Upper lobe of right lung (tissue), 1 donor: ENCODE results near the gene ZNF70. TPM values are rescaled to one million over a fixed set of nuclear protein-coding genes. Genes with fewer than 3 reads are reported as not detected.
A peak's percentile ranks its signal among the peaks of the same experiment; 100 is the strongest.

Experiments
- ATAC-seq: fragments of 200-7000 bp; cut with Tn5 transposase; one replicate; pipeline ENCODE4 v1.9.1; 2020; ENCODE audit warnings: mild to moderate bottlenecking, moderate library complexity
- DNase-seq: peaks from one replicate; pipeline ENCODE4 v3.0.0-alpha.2; 2020
- H3K27ac ChIP-seq: fragments of 200-600 bp; one replicate; pipeline ENCODE4 v1.8.0; 2022
- H3K27me3 ChIP-seq: fragments of 200-600 bp; one replicate; pipeline ENCODE4 v1.8.0; 2022; ENCODE audit warnings: mild to moderate bottlenecking
- H3K36me3 ChIP-seq: fragments of 200-600 bp; one replicate; pipeline ENCODE4 v1.8.0; 2022
- H3K4me1 ChIP-seq: fragments of 200-600 bp; one replicate; pipeline ENCODE4 v1.8.0; 2022
- H3K4me3 ChIP-seq: fragments of 200-600 bp; one replicate; pipeline ENCODE4 v1.8.0; 2022; ENCODE audit warnings: mild to moderate bottlenecking
- H3K9me3 ChIP-seq: fragments of 200-600 bp; one replicate; pipeline ENCODE4 v1.8.0; 2022
- CTCF ChIP-seq: fragments of 200-600 bp; IDR thresholded peaks from one replicate; pipeline ENCODE4 v1.8.0; 2022; ENCODE audit warnings: antibody characterized with exemption
- intact Hi-C: fragments of 100-400 bp; cut with DNase I; formaldehyde crosslinking; loops from one replicate; pipeline ENCODE4 v1.11.0; 2022
- total RNA-seq: library from RNA; stranded (reverse); fragmentation: NEBNext Ultra II Directional; extraction: Animal tissue kit (Norgen Biotek cat#: 25700); gene quantifications from one replicate; pipeline ENCODE4 v1.2.1, GENCODE V29; 2021
- donor health status: DM: no; HTN: yes; CAD: no; lungs with severe emphysema.

The ZNF70 gene
- total RNA-seq, 1 donor from 2014 or later = 6.1 TPM

GRCh38 chr22:23718371-23719165 lies 32.3 kb downstream of the ZNF70 start:
- no peak for TF ChIP-seq CTCF
- peaks cover 12% of the 10 kb centered on the region for H3K4me1 ChIP-seq
- H3K4me3 ChIP-seq = no peak overlapping the region
- ATAC-seq (no peak), DNase-seq (no peak)
- H3K27me3 ChIP-seq = no peaks in the 10 kb centered on the region
- H3K36me3 ChIP-seq = peaks cover 4% of the 10 kb centered on the region
- no peak overlapping the region for H3K27ac ChIP-seq
- intact Hi-C loops = no loop called here
- H3K9me3 ChIP-seq = no peaks in the 10 kb centered on the region

DNA sequence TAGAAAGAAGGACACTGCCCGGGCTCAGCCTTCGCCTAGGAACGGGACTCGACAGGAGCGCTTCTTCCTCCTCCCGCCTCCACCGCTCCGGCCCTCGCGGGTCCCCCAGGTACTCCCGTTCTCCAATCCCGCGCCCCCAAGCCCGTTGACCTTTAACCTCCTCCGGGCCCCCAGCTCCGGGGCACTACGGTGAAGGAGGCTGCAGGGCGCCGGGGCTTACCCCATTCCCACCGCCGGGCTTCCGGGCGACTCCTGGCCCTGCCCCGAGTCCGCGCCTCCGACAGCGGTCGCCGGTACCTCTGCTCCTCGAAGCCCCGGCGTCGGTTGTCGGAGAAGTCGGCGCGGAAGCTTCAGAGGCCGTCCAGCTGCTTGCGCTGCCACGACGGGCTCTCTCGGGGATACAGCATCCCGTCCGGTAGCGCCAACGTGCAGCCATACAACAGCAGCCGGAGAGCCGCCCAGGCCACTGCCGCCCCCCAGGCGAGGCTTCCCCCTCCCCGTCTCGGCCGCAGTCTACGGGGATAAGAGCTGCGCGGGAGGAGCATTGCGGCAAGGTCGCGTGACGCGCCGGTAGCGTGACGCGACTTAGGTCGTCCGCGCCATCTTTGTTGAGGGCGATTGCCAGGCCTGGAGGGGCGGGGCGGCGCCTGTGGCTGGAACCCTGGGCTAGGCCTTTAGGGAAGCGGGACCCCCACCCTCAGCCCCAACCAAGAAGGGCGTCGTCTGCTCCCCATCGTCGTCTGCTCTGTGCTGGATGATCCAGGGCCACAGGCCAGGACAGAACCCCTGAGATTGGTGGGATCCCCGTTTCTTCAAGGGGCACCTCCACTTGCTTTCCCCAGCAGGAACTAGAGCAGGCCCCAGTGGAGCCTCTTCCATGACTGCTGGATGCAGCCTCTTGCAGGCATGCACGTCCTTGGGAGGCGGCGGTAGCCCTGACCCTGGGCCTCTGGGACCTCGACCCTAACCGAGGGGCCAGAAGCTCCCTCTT lies 33.8 kb downstream of the ZNF70 start:
- peak overlapping the region; percentile 98 for H3K4me3 ChIP-seq
- no peaks in the 10 kb centered on the region for H3K27me3 ChIP-seq
- DNase-seq (peak; percentile 92), ATAC-seq (peak; percentile 97)
- no peak for TF ChIP-seq CTCF
- H3K27ac ChIP-seq = peak overlapping the region; percentile 85
- H3K36me3 ChIP-seq = peaks cover 17% of the 10 kb centered on the region
- H3K4me1 ChIP-seq = peaks cover 12% of the 10 kb centered on the region
- intact Hi-C loops = no loop called here
- no peaks in the 10 kb centered on the region for H3K9me3 ChIP-seq

DNA sequence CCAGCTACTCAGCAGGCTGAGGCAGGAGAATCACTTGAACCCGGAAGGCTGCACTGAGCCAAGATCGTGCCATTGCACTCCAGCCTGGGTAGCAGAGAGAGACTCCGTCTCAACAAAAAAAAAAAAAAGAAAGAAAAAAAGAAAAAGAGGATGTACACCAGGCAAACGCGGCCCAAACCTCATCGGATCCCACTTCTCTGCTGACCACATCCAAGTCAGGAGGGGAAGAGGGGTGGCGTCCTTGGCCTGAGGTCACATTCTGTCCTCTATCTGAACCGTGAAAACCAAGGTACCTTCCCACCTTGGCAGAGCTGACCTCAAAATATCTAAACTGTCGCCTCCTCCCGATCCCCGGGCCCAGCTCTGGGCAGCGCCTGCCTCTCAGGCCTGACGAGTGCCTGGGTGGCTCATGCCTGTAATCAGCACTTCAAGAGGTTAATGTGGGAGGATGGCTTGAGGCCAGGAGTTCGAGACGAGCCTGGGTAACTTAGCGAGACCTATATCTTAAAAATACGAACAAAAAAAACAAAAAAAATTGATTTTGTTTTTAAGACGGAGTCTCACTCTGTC lies 35.0 kb downstream of the ZNF70 start:
- H3K9me3 ChIP-seq = no peaks in the 10 kb centered on the region
- DNase-seq = no peak
- peaks cover 12% of the 10 kb centered on the region for H3K4me1 ChIP-seq
- no peak for ATAC-seq
- TF ChIP-seq CTCF = no peak
- H3K27ac ChIP-seq = no peak overlapping the region
- intact Hi-C loops = no loop called here
- H3K4me3 ChIP-seq = peak overlapping the region; percentile 98
- H3K36me3 ChIP-seq = peaks cover 29% of the 10 kb centered on the region
- no peaks in the 10 kb centered on the region for H3K27me3 ChIP-seq

DNA sequence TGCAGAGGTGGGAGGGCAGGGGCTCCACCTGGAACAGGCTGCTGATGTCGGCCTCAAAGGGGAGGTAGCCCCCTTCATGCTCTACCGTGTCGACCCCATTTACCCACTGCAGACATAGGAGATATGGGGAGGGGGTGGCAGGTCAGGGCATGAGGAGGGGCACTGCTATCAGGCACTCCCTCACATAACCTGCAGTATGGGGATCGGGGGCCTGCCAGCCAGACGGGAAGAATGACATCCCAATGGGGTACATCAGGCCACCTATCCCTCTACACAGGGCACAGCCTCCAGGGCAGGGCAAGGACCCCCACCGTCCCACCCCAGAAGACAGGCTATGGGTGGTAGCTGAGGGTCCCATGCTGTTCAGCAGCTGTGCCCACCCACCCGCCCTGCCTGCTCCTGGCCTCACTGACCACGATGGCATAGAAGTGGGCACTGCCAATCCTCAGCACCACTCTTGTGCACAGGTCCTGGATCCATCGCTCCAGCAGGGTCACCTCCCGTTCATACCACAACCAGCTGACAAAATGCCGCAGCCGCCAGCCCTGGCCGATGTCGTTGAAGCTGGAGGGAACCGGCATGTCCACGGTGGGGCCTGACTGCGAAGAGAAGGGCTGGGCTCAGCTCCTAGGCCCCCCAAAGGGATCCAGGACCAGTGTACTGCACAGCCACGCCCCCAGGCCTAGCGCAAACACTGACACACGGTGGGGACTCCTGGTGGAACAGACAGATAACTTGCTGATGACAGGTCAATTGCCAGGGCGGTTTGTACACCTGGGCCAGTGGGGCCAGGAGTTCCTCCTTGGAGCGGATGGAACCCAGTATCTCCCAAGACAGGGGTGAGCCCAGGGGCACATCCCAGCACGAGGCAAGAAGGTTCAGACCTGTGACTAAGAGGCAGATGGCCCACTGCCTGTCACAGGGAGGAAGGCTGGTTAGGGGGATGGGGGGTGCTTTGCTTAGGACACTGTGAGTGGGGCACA lies 36.0 kb downstream of the ZNF70 start:
- Histone ChIP-seq H3K36me3 (peaks cover 39% of the 10 kb centered on the region), H3K4me1 (peaks cover 12% of the 10 kb centered on the region), H3K27me3 (no peaks in the 10 kb centered on the region), H3K9me3 (no peaks in the 10 kb centered on the region), H3K4me3 (no peak overlapping the region), H3K27ac (no peak overlapping the region)
- DNase-seq (no peak), ATAC-seq (no peak)
- no peak for TF ChIP-seq CTCF
- intact Hi-C loops = no loop called here
